IMR-90 (cell line): ENCODE data around the gene ADAMTS9.

ENCODE experiments used
- BHLHE40 ChIP-seq: fragments of 150-350 bp; IDR thresholded peaks from 2 replicates; pipeline ENCODE4 v1.6.1; 2016; ENCODE audit warnings: mild to moderate bottlenecking, low read depth, low read length
- CEBPB ChIP-seq: IDR thresholded peaks from 2 replicates; pipeline ENCODE4 v1.6.1; 2012; ENCODE audit warnings: low read depth, low read length, improper control_type of control experiment
- ELK1 ChIP-seq: fragments of 150-350 bp; IDR thresholded peaks from 2 replicates; pipeline ENCODE4 v1.6.1; 2016; ENCODE audit warnings: low read depth, mild to moderate bottlenecking, low read length, moderate library complexity, borderline replicate concordance
- FOS ChIP-seq: fragments of 150-350 bp; IDR thresholded peaks from 2 replicates; pipeline ENCODE4 v1.6.1; 2016; ENCODE audit warnings: low read depth, low read length
- MXI1 ChIP-seq: IDR thresholded peaks from 2 replicates; pipeline ENCODE4 v1.6.1; 2012; ENCODE audit warnings: low read depth, mild to moderate bottlenecking, low read length, moderate library complexity, borderline replicate concordance
- NFE2L2 ChIP-seq: fragments of 150-350 bp; IDR thresholded peaks from 2 replicates; pipeline ENCODE4 v1.6.1; 2016; ENCODE audit warnings: low read depth, mild to moderate bottlenecking, low read length
- POLR2A ChIP-seq: IDR thresholded peaks from 2 replicates; pipeline ENCODE4 v1.6.1; 2012; ENCODE audit warnings: mild to moderate bottlenecking, low read depth, low read length
- RAD21 ChIP-seq: IDR thresholded peaks from 2 replicates; pipeline ENCODE4 v1.6.1; 2012; ENCODE audit warnings: low read length, improper control_type of control experiment
- RCOR1 ChIP-seq: IDR thresholded peaks from 2 replicates; pipeline ENCODE4 v1.6.1; 2012; ENCODE audit warnings: mild to moderate bottlenecking, low read length, improper control_type of control experiment; ENCODE audit not compliant: insufficient replicate concordance
- RFX5 ChIP-seq: IDR thresholded peaks from 2 replicates; pipeline ENCODE4 v1.8.0; 2012; ENCODE audit warnings: low read depth, mild to moderate bottlenecking, low read length, moderate library complexity
- SMC3 ChIP-seq: fragments of 150-350 bp; IDR thresholded peaks from 2 replicates; pipeline ENCODE4 v1.6.1; 2016; ENCODE audit warnings: low read depth, mild to moderate bottlenecking, antibody characterized with exemption, low read length, moderate library complexity
- USF2 ChIP-seq: fragments of 150-350 bp; IDR thresholded peaks from 2 replicates; pipeline ENCODE4 v1.6.1; 2017; ENCODE audit warnings: mild to moderate bottlenecking, antibody characterized with exemption, low read length, low read depth
- TF ChIP-seq, protein P1 (sequence below): conservative IDR thresholded peaks from 2 replicates; pipeline ENCODE4 v1.5.1; 2012; ENCODE audit warnings: mild to moderate bottlenecking, low read depth, low read length, improper control_type of control experiment

GRCh38 chr3:64559588-64559987 lies 128.2 kb downstream of the ADAMTS9 start:
- TF ChIP-seq, protein P1, sequence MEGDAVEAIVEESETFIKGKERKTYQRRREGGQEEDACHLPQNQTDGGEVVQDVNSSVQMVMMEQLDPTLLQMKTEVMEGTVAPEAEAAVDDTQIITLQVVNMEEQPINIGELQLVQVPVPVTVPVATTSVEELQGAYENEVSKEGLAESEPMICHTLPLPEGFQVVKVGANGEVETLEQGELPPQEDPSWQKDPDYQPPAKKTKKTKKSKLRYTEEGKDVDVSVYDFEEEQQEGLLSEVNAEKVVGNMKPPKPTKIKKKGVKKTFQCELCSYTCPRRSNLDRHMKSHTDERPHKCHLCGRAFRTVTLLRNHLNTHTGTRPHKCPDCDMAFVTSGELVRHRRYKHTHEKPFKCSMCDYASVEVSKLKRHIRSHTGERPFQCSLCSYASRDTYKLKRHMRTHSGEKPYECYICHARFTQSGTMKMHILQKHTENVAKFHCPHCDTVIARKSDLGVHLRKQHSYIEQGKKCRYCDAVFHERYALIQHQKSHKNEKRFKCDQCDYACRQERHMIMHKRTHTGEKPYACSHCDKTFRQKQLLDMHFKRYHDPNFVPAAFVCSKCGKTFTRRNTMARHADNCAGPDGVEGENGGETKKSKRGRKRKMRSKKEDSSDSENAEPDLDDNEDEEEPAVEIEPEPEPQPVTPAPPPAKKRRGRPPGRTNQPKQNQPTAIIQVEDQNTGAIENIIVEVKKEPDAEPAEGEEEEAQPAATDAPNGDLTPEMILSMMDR, result no peak
- TF ChIP-seq CEBPB (no peak), POLR2A (no peak), FOS (no peak), MXI1 (no peak), SMC3 (no peak), USF2 (no peak), RAD21 (no peak), RFX5 (no peak), RCOR1 (no peak), ELK1 (no peak), NFE2L2 (no peak), BHLHE40 (no peak)
